Hematopoietic multipotent progenitor cell treated with erythropoietin and hydrocortisone succinate and interleukin-3 and kit ligand, for 15 days (in vitro differentiated cells): ENCODE measurements around the gene LRRFIP1.
"Not testable (repeated sequence)": the region's sequence is repeated elsewhere in the genome, so short reads cannot be mapped to it uniquely, and the experiment has no call there.

Source experiments
- DNase-seq: peaks from one replicate; pipeline ENCODE4 v3.0.0-alpha.2; 2015; ENCODE audit warnings: low spot score

Gene LRRFIP1

DNA sequence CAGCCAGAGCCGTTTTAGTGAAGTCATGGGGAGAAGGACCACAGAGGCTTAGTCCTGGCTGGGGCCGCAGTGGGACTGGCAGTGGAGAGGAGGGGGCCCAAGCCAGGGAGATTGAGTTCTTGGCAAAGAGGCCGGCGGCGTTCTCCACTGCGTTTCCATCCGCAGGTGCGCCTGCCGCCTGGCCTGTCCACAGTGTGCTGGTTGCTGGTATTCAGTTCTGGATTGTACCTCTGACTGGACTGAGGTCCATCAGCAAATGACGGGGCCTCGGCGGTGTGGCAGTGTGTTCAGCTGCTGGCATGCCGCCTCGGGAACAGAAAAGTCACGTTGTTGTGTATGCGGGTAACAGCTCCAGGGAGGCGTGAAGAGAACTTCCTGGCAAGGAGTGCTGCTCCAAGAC, 36.8 kb downstream of the LRRFIP1 start:
- no peak for DNase-seq

DNA sequence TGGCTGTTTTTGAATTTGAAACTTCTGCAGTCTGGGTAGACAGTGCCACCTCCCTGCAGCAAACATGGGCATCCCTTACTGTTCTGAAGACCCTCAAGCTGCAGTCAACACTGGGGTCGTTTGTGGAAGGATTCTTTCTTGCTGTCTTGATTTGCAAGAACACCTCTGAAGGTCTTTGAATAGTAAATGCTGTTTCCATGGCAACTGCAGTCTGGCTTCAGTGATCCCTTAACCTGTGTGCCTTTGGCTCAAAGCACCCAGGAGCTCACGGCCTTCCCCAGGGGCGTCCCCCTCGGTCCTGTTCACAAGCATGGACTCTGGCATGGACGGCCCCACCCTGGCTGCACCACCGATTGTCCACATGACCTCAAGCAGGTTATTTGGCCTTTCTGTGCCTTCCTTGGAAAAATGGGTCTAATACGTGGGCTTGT, 38.3 kb downstream of the LRRFIP1 start:
- no peak for DNase-seq

DNA sequence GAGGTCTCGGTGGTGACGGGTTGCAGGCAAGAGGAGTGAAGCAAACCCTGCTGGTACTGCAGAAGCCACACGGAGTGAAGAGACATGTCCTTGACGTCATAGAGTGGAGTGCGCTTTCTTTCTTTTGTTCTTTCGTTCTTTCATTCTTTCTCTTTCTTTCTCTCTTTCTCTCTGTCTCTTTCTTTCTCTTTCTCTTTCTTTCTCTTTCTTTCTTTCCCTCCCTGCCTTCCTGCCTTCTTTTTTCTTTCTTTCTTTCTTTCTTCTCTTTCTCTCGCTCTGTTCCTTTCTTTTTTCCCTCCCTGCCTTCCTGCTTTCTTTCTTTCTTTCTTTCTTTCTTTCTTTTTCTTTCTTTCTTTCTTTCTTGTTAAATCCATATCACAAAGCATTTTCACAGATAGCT, 39.2 kb downstream of the LRRFIP1 start:
- no peak for DNase-seq

DNA sequence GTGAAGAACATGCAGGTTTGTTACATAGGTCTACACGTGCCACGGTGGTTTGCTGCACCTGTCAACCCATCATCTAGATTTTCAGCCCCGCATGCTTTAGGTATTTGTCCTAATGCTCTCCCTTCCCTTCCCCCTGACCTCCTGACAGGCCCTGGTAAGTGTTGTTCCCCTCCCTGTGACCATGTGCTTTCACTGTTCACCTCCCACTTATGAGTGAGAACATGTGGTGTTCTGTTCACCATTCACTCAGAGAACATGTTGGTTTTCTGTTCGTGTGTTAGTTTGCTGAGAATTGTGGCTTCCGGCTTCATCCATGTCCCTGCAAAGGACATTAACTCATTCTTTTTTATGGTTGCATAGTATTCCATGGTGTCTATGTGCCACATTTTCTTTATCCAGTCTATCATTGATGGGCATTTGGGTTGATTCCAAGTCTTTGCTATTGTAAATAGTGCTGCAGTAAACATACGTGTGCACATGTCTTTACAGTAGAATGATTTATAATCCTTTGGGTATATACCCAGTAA, 39.7 kb downstream of the LRRFIP1 start:
- DNase-seq = not testable (repeated sequence)

DNA sequence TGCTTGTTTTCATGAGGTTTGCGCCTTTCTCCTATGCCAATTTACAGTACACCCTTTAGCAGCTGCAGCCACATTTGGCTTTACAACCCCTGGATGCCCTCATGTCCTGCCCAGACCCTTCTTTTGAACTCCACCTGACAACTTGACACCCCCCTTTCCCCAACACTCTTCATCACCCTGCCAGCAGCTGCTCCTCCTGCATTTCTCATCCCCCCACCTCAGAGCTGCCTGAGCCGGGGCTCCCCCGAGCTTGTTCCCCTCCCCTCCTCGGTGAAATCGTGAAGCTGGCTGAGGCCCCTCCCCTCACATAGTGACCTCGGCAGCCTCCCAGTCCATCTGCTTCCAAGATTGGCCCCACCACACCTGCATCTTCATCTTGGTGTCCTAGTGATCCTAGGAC, 40.5 kb downstream of the LRRFIP1 start:
- no peak for DNase-seq

DNA sequence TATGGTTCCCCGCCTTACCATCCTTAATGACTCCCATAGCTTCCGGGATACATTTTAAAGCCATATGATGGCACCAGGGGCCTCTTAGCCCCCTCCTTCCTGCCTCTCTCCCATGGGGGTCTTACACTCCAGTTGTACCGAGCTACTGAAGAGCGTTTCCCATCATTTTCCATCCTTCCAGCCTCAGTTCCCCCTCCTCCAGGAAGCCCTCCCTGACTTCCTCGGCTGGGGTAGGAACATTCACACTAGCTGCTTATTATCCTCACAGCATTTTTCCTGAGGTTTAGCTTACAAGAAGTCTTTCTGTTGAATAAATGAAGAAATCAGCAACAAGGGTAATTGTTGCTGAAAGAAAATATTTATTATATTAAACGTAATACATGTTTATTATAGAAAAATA, 41.1 kb downstream of the LRRFIP1 start:
- no peak for DNase-seq

DNA sequence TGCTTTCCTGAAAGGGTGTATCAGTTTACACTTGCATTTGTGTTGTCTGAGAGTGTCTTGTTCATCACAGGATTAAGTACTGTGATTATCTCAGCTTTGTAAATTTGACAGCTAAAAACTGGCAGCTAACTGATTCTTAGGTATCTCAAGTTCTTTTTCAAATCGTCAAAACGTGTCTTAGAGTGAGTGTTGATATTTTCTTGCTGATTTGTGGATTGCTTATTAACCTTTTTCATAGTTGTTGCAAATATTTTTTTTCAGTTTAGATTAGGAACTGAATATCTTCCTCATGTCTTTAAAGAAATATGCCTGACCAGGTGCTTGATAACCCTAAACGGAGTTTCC, 41.9 kb downstream of the LRRFIP1 start:
- no peak for DNase-seq

DNA sequence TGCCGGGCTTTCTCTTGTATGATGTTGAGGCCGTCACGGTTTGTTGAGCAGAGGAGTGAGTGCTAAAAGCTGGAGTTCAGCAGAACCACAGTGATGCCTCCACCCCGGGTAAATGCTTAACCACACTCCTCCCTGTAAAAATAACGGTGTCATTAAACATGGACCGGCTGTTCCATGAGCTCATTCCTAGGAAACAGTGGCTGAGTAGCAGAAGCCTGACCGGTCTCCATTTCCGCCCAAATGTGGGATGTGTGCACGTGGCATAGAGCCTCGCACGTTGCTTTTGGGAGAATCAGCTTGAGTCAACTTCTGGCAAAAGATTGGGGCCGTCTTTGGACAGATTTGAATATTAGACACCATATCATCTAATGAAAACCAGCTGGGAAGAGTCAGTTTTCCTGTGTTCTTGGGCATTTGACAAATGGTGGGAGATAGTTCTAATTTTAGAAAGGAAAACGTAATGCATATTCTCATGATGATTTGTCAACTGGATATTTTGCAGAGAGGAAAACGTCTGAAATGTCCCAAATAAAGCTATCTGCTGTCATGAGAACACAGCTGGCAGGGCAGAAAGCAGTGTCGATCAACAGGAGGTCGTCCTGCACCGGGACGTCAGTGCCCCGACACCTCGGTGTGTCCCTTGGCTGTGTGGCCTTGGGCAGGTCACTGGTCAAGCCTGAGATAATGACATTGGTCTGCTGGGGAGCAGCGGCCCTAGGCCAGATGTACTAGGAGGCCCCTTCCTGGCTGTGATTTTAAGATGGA, 42.4 kb downstream of the LRRFIP1 start:
- no peak for DNase-seq

DNA sequence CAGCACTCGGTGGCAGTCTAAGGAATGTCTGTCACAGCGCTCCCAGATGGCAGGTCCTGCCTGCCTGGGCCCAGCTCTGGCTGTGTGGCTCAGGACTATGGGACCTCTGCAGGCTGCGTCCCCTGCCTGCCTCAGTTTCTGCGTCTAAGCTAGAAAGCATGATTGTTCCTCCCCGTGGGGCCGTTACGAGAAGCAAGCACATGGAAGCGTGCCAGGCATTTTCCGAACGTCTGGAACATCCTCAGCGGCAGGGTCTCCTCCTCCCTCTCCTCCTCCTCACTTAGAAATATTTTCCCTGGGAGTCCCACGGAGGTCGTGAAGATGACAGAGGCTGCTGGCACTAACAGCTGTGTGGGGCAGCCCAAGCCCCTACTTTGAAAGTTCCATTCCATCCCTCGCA, 43.3 kb downstream of the LRRFIP1 start:
- no peak for DNase-seq

DNA sequence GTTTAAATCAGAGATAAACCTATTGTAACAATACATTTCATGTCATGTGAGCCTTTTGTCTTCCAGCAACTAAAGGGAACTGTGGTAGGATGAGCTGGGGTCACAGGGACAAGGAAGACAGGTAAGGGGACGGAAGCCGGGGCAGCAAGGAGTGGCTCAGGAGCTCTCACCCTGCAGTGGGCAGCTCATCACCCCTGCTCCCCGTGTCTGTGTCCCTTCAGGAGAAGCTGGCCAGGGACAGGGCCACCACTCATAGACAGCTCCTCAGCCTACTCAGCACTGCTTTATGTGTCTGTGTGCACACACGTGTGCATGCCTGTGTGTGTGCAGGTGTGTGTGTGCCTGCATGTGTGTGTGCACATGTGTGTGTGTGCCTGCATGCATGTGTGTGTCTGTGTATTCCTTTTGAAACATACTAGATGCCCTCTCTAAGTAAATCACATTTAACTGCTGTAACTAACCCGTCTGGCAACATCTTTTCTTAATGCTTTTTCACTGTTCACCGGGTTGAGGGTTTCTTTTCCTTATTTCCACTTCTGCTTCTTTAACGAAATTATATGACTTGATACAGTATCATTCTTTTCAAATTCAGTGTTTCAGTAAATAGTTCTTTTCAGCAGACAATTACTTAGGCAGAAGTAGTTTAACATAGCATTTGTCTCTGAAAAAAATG, 44.2 kb downstream of the LRRFIP1 start:
- DNase-seq = no peak

DNA sequence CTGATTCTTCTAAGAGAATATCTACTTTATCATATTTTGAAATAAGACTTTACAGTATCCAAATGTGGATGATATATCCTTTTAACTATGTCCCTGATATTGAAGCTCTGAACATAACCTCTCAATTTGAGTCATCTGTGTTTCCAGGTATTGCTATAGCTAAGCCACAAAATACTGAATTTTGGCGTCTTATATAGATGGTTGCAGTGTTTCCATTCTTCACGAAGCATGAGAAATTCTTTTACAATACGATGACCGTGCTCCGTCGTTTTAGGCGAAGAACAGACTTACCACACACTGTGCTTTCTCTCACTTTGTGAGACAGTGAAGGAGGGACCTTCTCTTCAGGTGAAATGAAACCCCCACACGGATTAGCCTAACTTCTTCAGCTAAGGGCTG, 45.3 kb downstream of the LRRFIP1 start:
- no peak for DNase-seq

DNA sequence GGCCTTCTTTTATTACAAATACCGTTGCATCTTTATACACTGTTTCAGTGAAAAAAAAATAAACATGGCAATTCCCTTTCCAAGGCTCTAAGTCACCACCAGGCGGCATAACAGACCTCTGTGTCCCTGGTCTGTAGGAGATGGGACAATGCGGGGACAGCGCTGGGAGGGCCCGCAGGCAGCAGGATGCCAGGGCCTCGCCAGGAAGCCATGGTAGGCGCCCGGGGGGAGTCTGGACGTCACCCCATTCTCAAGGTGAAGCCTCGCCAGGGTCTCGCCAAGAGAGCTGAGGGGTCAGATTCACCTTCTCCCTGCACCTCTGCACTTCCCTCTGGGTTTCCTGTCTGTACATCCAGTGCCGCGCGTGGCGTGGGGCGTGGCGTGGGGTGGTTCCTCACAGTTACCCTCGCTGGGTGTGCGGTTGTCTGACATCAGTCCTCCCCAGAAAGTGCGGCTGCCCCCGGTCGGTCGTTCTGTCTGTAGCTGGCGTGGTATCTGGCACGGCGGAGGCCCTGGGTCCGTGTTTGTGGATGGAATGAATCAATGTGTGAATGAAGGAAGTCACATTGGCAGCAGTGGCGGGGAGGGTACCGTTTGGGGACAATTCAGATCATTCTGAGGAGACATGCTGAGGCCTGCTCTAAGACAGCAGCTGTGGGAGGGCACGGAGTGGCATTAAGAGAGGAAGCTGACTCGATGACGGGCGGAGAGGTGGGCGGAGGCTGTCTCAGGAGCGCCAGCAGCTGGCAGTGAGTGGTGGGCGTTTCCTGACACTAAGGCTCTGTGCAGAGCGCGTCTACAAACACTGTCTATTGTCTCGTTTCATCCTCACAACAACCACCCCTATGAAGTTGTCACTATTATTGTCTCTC, 46.0 kb downstream of the LRRFIP1 start:
- peak; percentile 67 for DNase-seq

DNA sequence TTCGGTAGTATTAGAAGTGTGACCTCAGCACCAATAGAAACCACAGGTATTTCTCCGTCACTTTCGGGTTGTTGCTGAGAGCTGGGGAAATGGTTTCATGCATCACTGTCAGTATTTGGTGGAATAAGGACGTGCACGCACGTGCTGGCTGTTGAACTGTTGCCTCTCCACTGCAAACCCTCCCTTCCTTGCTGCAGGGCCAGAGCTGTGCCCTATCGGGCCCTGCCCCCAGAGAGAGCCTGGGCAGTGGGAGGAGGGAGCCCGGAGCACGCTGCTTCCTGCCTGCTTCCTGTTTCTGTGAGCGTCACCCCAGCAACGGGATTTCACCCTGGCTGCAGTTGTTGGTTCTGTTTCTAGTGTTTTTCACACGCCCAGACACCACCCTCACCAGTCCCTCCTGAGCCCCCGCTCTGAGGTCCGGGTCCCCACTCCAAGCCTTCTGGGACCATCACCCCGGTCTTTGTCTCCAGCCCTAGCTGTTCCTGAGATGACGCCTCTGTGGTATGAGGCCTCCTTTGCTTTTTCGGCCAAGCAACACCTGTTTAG, 47.4 kb downstream of the LRRFIP1 start:
- DNase-seq = no peak

DNA sequence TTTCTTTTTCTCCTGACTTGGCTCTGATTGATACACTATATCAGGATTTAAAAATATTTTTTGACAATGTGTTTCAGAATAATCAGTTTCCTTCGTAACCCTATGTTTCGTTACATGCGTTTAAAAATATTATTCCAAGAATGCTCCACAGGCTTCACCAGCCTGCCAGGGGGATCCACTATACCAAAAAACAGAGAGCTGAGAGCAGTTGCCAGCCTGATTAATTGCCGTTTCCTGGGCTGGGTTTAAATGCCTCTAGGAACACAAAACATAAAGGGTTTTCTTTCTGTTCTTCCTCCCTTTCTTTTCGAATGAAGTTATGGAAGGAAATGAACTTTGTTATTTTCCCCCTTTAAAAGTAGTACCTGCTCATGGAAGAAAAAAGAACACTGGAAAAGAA, 47.9 kb downstream of the LRRFIP1 start:
- DNase-seq = no peak

DNA sequence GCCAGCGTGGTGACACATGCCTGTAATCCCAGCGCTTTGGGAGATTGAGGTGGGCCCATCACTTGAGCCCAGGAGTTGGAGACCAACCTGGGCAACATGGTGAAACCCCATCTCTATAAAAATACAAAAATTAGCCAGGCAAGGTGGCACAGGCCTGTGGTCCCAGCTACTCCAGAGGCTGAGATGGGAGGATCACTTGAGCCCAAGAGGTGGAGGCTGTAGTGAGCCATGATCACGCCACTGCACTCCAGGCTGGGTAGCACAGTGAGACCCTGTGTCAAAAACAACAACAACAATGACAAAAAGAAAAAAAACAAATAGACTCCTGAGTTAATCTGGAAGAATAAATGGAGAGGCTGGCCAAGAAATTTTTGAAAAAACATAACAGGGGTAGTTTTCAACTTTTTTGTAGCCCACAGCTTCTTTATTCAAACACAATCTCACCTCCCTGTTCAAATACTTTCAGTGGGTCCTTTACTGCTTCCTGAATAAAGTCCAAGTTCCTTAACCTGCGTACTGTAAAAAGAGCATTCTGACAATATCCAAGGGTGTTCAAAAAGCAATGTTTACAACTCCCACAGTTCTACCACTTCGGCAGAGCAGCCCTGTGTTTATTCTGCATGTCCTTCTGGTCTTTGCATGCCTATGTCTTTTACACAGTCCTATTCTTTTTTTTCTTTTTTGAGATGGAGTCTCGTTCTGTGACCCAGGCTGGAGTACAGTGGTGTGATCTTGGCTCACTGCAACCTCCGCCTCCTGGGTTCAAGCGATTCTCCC, 53.5 kb downstream of the LRRFIP1 start:
- DNase-seq = no peak

DNA sequence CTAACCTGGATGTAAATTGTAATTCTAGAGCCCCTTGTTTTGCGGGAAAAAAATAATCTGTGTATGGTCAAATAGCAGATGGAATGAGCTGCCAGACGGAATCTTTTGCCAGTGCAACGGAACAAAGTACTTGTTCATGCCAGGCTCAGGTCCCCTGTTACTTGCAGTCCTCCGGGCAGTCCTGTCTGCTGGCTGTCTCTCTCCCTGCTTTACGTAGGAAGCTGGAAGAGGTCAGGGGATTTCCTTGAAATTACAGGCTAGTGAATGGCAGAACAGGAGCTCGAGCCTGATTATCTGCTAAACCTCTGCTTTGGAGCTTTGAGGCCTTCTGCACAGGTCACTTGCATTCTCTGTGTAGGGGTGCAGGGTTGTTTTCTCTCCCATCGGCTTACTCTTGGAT, 54.8 kb downstream of the LRRFIP1 start:
- DNase-seq = no peak

DNA sequence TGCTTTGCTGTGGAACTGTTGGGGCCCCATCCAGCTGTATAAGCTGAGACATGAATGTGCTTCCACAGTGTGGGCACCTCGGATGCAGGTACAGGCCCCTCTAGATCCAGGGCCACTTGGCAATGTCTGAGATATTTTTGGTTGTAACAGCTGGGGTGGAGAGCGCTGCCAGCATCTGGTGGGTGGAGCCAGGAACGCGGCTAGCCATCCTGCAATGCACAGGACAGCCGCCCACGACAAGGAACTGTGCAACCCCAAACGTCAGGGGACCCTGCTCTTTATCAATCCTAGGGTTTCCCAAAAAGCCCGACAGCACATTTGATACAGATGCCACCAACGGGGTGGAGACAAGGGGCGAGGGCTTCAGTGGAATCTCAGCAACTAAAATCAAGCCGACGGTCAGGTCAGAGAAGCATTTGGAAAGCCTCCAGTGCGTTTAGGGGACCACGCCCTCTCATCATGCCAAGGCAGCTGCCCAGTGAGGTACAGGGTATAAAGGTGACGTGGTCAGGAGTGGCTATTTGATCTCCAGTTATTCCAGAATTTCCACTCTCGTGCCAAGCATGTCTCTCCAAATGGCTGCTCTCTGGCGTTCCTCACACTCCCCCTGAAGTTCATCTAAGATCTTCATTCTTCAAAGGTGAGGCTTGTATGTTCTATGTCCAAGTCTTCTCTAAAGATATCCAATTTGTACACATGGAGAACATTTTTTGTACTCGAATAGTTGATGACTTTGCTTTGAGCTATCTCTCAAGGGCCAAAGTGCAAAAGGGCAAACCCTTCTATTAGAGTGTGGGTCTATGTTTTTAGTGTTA, 55.7 kb downstream of the LRRFIP1 start:
- DNase-seq = no peak

DNA sequence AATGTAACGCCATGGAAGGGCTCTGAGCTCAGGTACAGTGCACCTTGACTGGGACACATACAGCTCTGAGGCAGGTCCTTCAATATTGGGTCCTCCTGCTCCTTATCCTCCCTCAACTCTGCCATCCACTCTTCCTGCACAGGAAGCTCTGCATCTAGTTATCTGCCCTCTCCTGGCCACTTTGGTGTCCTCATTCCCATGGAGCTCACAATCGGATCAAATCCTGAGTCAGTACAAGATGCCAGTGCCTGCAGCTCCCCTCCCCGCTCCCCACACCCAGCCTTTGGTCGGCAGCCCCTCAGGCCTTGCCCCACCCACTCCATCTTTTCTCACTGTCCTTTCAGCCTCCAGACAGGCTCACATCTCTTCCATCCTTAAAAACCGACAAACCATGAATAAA, 58.0 kb downstream of the LRRFIP1 start:
- DNase-seq = no peak

DNA sequence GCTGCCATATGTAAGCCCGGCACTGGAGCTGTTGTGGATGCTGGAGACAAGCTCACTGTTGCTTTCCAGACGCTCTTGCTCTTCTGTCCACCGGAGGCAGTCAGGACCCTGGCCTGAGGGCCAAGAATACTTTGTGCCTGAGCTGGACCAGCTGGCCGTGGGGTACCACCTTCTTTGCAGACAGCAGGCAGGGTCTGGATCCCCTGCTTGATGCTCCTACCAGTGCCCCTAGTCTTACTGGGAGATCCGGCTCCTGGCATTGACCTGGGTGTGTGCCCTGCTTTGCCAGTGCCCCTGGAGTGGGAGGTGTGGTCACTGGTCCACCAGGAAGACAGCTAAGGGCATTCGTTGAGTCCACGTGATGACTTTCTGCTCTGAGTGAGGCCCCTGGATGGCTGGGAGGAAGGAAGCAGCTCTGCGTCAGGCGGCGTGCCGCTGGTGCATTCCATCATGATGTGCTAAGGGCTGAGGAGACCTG, 59.3 kb downstream of the LRRFIP1 start:
- DNase-seq = no peak

DNA sequence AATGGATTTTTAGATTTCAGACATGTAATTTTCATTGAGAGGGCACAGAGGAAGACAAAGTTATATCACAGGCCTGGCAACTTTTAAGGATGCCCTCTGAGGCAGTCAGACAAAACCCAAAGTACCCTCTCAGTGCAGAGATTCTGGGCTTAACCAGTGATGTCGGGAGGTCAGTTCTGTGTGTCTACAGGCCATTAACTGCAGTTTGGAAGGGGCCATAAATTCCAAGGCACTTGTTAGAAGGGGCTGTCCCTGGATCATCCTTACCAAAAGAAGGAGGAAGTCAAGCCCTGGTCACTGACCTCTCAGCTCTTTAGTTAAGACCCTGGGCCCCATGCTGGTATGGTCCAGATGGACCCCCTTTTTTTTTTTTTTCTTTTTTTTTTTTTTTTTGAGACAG, 60.7 kb downstream of the LRRFIP1 start:
- DNase-seq = no peak

DNA sequence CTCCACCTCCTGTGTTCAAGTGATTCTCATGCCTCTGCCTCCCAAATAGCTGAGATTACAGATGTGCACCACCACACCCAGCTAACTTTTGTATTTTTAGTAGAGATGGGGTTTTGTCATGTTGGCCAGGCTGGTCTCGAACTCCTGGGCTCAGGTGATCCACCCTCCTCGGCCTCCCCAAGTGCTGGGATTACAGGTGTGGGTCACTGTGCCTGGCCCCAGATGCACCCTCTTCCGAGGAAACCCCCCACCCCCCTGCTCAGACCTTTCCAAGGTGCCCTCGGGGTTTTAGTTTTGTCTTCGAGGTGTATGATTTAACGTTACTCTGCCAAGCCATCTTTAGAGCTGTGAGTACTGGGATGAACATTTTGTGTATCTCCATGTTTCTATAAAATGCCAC, 61.2 kb downstream of the LRRFIP1 start:
- not testable (repeated sequence) for DNase-seq
